ES-I3 (cell line): ENCODE data around the gene TGFBR1.

ENCODE experiments used
- H3K36me3 ChIP-seq: 2 replicates; pipeline ENCODE4 v1.6.1; 2013; ENCODE audit warnings: mild to moderate bottlenecking, low read length, control low read depth, moderate library complexity; ENCODE audit not compliant: insufficient read depth
- H3K4me1 ChIP-seq: 2 replicates; pipeline ENCODE4 v1.6.1; 2013; ENCODE audit warnings: mild to moderate bottlenecking, control low read depth, low read length; ENCODE audit not compliant: insufficient read depth
- H3K9ac ChIP-seq: 2 replicates; pipeline ENCODE4 v1.6.1; 2013; ENCODE audit warnings: low read depth, mild to moderate bottlenecking, low read length, moderate library complexity
- H3K9me3 ChIP-seq: 2 replicates; pipeline ENCODE4 v1.6.1; 2013; ENCODE audit warnings: mild to moderate bottlenecking, low read length, moderate library complexity; ENCODE audit not compliant: control insufficient read depth, insufficient read depth

The TGFBR1 gene

DNA sequence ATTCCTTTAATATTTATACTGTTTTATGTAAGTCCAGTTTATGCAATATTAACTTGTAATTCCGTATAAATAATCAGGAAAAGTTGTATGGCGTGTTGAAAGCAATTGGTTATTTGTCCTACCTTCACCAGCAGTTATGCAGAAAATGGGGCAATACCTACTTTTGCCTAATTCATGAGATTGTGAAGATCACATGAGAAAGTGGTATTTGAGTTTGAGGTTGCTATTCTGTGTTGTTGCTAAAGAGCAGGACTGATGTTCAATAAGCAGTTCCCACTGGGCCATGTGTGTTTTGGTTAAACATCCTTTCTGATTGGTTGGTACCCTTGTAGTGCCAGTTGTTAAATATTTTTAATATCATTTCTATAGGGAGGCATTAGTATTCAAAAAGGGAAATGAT is 3.2 kb downstream of the TGFBR1 start:
- Histone ChIP-seq H3K4me1 (peaks cover 17% of the 10 kb centered on the region), H3K36me3 (no peaks in the 10 kb centered on the region)

GRCh38 chr9:99109522-99109921 is 4.6 kb downstream of the TGFBR1 start:
- Histone ChIP-seq H3K9ac (no peak overlapping the region), H3K4me1 (peaks cover 10% of the 10 kb centered on the region), H3K9me3 (no peaks in the 10 kb centered on the region), H3K36me3 (no peaks in the 10 kb centered on the region)

More for the DNA sequence above, 3.2 kb downstream of the TGFBR1 start:
- Histone ChIP-seq H3K9ac (no peak overlapping the region), H3K9me3 (no peaks in the 10 kb centered on the region)

DNA sequence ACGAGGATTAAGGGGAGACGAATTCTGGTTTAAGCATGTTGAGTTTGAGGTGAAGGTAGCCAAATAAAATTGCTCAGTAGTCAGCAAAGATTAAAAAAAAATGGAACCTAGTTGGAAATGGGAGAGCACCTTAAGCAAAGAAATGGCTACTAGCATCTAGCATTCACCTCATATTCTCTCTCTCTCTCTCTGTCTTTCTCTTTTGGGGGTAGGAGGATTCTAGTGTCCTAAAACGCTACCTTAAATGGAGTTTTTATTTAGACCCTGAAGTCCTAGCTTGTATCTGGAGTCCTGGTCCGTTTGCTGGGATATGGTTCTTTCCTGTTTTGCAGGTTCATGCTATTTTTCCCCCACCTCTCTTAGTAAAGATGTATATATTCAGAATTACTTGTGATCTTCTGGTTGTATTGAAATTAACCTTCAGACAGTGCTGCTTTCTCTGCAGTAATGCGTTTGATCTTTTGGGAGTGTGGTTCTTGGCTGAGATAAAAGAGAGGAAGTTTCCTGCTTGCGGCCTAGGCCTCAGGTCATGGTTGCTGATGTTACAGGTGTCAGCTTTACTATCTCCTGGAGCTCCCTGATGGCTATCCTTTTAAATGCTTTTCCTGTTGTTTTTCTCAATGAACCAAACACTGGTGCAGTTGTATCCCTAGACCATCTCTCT is 8.0 kb downstream of the TGFBR1 start:
- Histone ChIP-seq H3K9ac (no peak overlapping the region), H3K4me1 (peaks cover 19% of the 10 kb centered on the region), H3K9me3 (no peaks in the 10 kb centered on the region), H3K36me3 (no peaks in the 10 kb centered on the region)

DNA sequence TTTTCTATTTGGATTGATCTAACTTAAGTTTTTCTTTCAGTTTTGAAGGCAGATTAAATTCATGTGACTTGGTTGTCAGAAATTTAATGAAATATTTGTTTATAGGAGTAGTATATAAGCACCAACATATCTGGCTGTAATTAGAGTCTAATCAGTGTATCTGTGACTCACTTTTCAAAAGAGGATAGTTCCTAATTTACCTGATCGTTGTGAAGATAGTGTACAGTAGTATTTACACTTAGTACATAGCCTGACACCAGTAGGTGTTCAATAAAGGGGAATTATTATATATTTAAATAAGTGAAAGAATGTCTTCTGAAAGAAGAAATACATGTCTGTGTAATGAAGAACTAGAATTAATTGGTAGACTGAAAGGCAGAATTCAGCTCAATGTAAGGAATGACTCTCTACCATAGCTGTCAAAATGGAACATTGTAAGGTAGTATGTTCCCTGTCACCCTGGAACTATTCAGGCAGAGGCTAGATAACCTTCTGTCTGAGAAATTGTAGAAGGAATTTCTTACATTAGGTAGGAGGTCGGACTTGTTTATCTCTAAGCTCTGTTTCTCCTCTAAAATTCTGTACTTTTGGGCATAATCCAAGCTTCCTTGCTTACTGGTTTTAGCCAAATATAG is 8.6 kb downstream of the TGFBR1 start:
- Histone ChIP-seq H3K9ac (no peak overlapping the region), H3K9me3 (no peaks in the 10 kb centered on the region), H3K36me3 (no peaks in the 10 kb centered on the region), H3K4me1 (peaks cover 19% of the 10 kb centered on the region)

- H3K4me1 ChIP-seq = peaks cover 19% of the 10 kb centered on the region
- H3K9ac ChIP-seq = no peak overlapping the region
- no peaks in the 10 kb centered on the region for H3K36me3 ChIP-seq
- no peaks in the 10 kb centered on the region for H3K9me3 ChIP-seq
These were observed 9.1 kb downstream of the TGFBR1 start for GRCh38 chr9:99114049-99114440.

DNA sequence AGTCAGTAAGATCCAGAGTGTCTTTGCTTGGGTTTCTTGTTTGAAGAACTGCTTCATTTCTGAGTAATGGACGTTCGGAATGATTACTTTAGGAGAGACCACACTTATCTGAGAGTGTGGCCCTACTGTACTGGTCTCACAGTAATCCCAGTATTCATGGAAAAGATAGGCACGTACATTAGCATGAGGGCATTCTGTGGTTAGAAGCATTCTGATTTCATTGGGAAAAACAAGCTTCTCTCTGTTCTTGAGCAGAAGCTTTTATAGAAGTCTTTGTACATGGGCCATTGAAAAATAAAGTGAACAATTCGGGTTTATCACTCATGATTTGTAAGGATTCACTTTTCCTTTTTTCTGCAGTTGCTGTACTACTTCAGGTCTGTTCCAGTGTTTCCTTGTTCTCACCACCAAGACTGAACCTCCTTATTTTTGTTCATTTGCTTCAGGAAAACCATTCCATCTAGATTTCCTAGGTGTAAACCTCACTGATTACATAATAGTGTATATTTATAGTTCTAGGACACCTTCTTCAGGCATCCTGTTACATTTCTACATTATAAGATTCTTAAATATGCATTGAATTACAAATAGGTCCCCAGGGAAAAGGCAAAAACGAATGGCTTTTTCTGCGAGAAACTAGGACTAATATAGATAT is 10.1 kb downstream of the TGFBR1 start:
- no peaks in the 10 kb centered on the region for H3K36me3 ChIP-seq
- H3K4me1 ChIP-seq = peaks cover 19% of the 10 kb centered on the region
- H3K9me3 ChIP-seq = no peaks in the 10 kb centered on the region
- H3K9ac ChIP-seq = no peak overlapping the region

- Histone ChIP-seq H3K36me3 (no peaks in the 10 kb centered on the region), H3K9ac (no peak overlapping the region)
These were observed 11.1 kb downstream of the TGFBR1 start for GRCh38 chr9:99116003-99116411.

GRCh38 chr9:99118782-99119466 is 14.0 kb downstream of the TGFBR1 start:
- Histone ChIP-seq H3K4me1 (peaks cover 9% of the 10 kb centered on the region), H3K36me3 (no peaks in the 10 kb centered on the region), H3K9ac (no peak overlapping the region)

More at GRCh38 chr9:99116003-99116411, 11.1 kb downstream of the TGFBR1 start:
- Histone ChIP-seq H3K4me1 (peaks cover 19% of the 10 kb centered on the region), H3K9me3 (no peaks in the 10 kb centered on the region)

GRCh38 chr9:99119976-99120655 is 15.2 kb downstream of the TGFBR1 start:
- H3K9me3 ChIP-seq = no peaks in the 10 kb centered on the region
- H3K36me3 ChIP-seq = no peaks in the 10 kb centered on the region
- no peak overlapping the region for H3K9ac ChIP-seq
- H3K4me1 ChIP-seq = peaks cover 9% of the 10 kb centered on the region

More at GRCh38 chr9:99118782-99119466, 14.0 kb downstream of the TGFBR1 start:
- no peaks in the 10 kb centered on the region for H3K9me3 ChIP-seq

DNA sequence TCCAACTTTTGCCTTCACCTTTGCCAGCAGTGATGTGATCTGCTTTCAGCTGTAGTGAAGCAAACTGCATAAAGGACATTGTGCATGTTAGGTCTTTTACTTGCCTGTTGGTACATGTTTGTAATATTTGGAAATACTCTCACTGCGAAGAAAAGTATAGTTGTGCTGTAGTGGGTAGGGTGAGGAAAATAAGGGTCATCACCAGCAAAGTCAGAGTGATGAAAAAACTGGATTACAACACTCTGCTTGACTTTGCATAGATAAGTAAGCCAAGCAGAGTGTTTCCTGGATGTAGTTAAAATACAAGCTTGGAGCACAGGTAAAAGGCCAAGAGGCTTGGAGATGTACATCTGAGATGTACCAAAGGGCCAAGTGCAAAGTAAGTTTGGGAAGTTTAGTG is 16.7 kb downstream of the TGFBR1 start:
- no peaks in the 10 kb centered on the region for H3K36me3 ChIP-seq
- H3K9ac ChIP-seq = no peak overlapping the region
- 0 out of 2 replicates have a peak, but pooled peaks cover 4% of the 10 kb centered on the region for H3K9me3 ChIP-seq
- H3K4me1 ChIP-seq = no peaks in the 10 kb centered on the region

- Histone ChIP-seq H3K9me3 (peaks cover 11% of the 10 kb centered on the region; the same call in 1 of the 2 replicates), H3K9ac (no peak overlapping the region), H3K36me3 (peaks cover 2% of the 10 kb centered on the region; the same call in 1 of the 2 replicates), H3K4me1 (no peaks in the 10 kb centered on the region)
These were observed 19.8 kb downstream of the TGFBR1 start for GRCh38 chr9:99124534-99125255.

DNA sequence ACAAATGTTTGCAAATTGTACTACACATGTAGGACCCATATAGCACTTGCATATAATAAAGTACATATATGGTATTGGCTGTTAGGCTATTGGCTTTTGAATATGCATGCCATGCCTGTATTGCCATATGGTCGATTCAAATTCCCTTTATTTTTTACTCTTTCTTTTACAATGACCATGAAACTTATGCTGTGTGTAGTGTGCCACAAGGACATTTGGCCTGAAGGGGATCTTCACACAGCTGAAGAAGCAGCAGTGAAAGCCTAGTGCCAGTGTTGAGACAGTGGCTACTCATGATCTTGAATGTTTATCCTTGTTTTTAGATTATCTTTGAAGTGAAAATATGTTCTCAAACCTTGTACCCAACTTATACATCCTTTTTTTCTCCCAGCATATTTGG is 20.5 kb downstream of the TGFBR1 start:
- no peak overlapping the region for H3K9ac ChIP-seq
- no peaks in the 10 kb centered on the region for H3K4me1 ChIP-seq
- peaks cover 2% of the 10 kb centered on the region; the same call in 1 of the 2 replicates for H3K36me3 ChIP-seq
- peaks cover 11% of the 10 kb centered on the region; the same call in 1 of the 2 replicates for H3K9me3 ChIP-seq

GRCh38 chr9:99126312-99126711 is 21.4 kb downstream of the TGFBR1 start:
- Histone ChIP-seq H3K9me3 (peaks cover 11% of the 10 kb centered on the region; the same call in 1 of the 2 replicates), H3K4me1 (no peaks in the 10 kb centered on the region), H3K9ac (no peak overlapping the region), H3K36me3 (peaks cover 2% of the 10 kb centered on the region; the same call in 1 of the 2 replicates)
